Measurements from ENCODE around the gene MEI1. TPM values are rescaled to one million over a fixed set of nuclear protein-coding genes. Genes with fewer than 3 reads are reported as not detected.

MEI1 gene
- total and polyA plus RNA-seq, 7 donors, result 0.01 to 0.47 (median 0.23) TPM; not detected in 2

DNA sequence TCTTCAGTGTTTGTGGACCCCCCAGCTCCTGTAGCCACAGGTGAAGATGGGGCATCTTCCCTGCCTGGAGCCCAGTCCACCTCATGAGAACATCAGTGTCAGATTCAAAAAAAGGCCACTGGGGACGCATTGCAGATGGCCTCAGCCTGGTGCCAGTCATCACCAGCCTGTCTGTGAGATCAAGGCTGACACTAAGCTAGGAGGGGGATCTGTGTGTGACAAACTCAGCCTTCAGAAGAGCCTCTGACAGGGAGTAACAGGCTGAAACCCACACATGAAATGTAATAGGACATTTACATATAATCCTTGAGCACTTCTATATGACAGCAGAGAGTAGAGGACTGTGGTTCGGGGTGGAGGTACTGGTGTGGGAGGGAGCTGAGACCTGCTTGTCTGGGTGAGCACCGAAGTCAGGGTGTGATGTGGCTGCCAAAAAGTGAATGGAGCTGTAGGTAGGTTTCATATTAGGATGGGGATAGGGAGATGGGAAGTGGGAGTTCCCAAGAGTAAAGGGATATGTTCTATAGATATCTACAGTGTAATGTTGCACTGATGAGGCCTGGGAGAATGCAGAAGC lies 80.7 kb downstream of the MEI1 start:
- Histone ChIP-seq H3K4me3 (no peak overlapping the region), H3K27ac (no peak overlapping the region), H3K4me1 (no peaks in the 10 kb centered on the region), H3K36me3 (ENCODE audit: insufficient read depth in 1 of 2, low read depth in 1 of 2) (no peaks in the 10 kb centered on the region), H3K27me3 (ENCODE audit: insufficient read depth in 3 of 3, low read length in 2 of 3) (no peaks in the 10 kb centered on the region), H3K9me3 (no peaks in the 10 kb centered on the region)
- intact Hi-C loops (cut with DNase I), result no loop called here
- no peak for TF ChIP-seq CTCF (IDR thresholded peaks at IDR 0.05)
- ATAC-seq (no peak), DNase-seq (no peak)
- WGBS, 3 donors, result 54 to 73% (median 62%) methylated on average over 3 of the region's 3 CpGs

DNA sequence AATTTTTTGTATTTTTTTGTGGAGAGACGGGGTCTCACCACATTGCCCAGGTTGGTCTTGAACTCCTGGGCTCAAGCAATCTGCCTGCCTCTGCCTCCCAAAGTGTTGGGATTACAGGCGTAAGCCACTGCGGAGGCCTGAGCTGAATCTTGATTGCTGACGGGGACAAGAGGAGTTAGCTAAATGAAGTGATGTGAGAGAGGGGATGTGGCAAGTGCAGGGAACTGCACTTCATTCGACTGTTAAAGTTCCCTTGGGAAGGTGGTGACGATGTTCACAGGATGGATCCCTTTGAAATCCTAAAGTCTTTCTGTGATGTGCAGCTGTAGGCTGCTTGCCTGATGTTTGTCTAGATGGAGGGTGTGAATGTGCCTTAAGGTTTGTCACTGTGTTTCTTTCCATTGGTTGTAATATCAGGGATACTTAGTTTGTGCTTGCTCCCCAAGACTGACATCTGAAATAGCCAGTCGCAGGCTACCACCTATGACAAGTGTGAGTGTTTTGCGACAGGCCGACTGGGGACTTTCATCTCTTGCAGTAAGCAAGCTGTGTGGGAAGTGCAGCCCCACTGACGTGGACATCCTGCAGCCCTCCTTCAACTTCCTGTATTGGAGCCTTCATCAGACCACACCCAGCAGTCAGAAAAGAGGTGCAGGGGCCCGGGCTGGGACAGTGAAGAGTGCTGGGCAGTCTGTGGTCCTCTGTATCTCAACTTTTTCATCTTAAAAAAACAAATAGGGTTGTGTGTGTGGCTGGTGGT lies 81.6 kb downstream of the MEI1 start:
- intact Hi-C loops (cut with DNase I), result no loop called here
- H3K4me1 ChIP-seq, result no peaks in the 10 kb centered on the region
- H3K36me3 ChIP-seq (ENCODE audit: insufficient read depth in 1 of 2, low read depth in 1 of 2), result no peaks in the 10 kb centered on the region
- ATAC-seq (peak in 2 of 4 donors; percentile 42 to 51), DNase-seq (peak; percentile 56 to 80)
- H3K27me3 ChIP-seq (ENCODE audit: insufficient read depth in 3 of 3, low read length in 2 of 3), result no peaks in the 10 kb centered on the region
- no peak overlapping the region for H3K4me3 ChIP-seq
- 61 to 65% (median 62%) methylated on average over 11 of the region's 11 CpGs for WGBS, 3 donors
- H3K27ac ChIP-seq, result no peak overlapping the region
- no peak for TF ChIP-seq CTCF (IDR thresholded peaks at IDR 0.05)
- no peaks in the 10 kb centered on the region for H3K9me3 ChIP-seq

DNA sequence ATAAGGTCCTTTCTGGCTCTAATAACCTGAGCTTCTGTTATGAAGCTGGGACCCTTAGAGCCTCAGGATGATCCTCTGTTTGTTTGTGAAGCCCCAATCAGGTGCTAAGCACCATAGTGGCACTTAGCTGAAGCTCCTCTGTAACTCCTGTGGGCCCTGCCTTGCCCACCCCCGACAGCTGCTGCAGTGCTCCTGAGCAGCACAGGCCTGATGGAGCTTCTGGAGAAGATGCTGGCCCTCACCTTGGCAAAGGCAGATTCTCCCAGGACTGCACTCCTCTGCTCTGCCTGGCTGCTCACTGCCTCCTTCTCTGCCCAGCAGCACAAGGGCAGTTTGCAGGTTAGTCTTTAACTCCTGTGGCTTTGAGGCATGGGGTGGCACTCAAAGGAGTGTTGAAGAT lies 82.2 kb downstream of the MEI1 start:
- DNase-seq (no peak), ATAC-seq (no peak)
- intact Hi-C loops (cut with DNase I), result no loop called here
- no peak for TF ChIP-seq CTCF (IDR thresholded peaks at IDR 0.05)
- 55 to 75% (median 67%) methylated on average over 1 of the region's 1 CpG for WGBS, 3 donors
- no peaks in the 10 kb centered on the region for H3K4me1 ChIP-seq
- H3K27me3 ChIP-seq (ENCODE audit: insufficient read depth in 3 of 3, low read length in 2 of 3), result no peaks in the 10 kb centered on the region
- H3K27ac ChIP-seq, result no peak overlapping the region
- H3K9me3 ChIP-seq, result no peaks in the 10 kb centered on the region
- no peaks in the 10 kb centered on the region for H3K36me3 ChIP-seq (ENCODE audit: insufficient read depth in 1 of 2, low read depth in 1 of 2)
- H3K4me3 ChIP-seq, result no peak overlapping the region

- WGBS, 3 donors, result 87 to 90% (median 90%) methylated on average over 6 of the region's 6 CpGs
- H3K9me3 ChIP-seq, result no peaks in the 10 kb centered on the region
- TF ChIP-seq CTCF (IDR thresholded peaks at IDR 0.05), result no peak
- no peak overlapping the region for H3K4me3 ChIP-seq
- H3K27me3 ChIP-seq (ENCODE audit: insufficient read depth in 3 of 3, low read length in 2 of 3), result no peaks in the 10 kb centered on the region
- H3K36me3 ChIP-seq (ENCODE audit: insufficient read depth in 1 of 2, low read depth in 1 of 2), result no peaks in the 10 kb centered on the region
- DNase-seq (no peak), ATAC-seq (no peak)
- intact Hi-C loops (cut with DNase I), result no loop called here
- no peak overlapping the region for H3K27ac ChIP-seq
- H3K4me1 ChIP-seq, result no peaks in the 10 kb centered on the region
Observed at GRCh38 chr22:41782316-41782715, 83.0 kb downstream of the MEI1 start.
